Neural progenitor cell (in vitro differentiated cells): ENCODE results near the gene LAD1. TPM values are rescaled to one million over a fixed set of nuclear protein-coding genes. Genes with fewer than 3 reads are reported as not detected.

Experiments
- DNase-seq: peaks from one replicate; pipeline ENCODE4 v3.0.0-alpha.2; 2016; ENCODE audit warnings: low spot score
- H2AFZ ChIP-seq: fragments of 200-600 bp; sonication (generic); replicated peaks from 2 replicates; pipeline ENCODE4 v1.6.1; 2016; ENCODE audit warnings: antibody characterized with exemption
- H3F3A ChIP-seq: fragments of 200-600 bp; sonication (generic); 2 replicates; pipeline ENCODE4 v1.6.1; 2016; ENCODE audit warnings: antibody characterized with exemption, low read depth
- H3K27ac ChIP-seq: fragments of 200-600 bp; sonication (generic); 2 replicates; pipeline ENCODE4 v1.5.1; 2016; ENCODE audit warnings: mild to moderate bottlenecking
- H3K27me3 ChIP-seq: fragments of 200-600 bp; sonication (generic); 2 replicates; pipeline ENCODE4 v1.6.1; 2016; ENCODE audit warnings: mild to moderate bottlenecking, moderate library complexity
- H3K36me3 ChIP-seq: fragments of 200-600 bp; sonication (generic); 2 replicates; pipeline ENCODE4 v1.5.1; 2016
- H3K4me1 ChIP-seq: fragments of 200-600 bp; sonication (generic); 2 replicates; pipeline ENCODE4 v1.6.1; 2016; ENCODE audit warnings: mixed run types
- H3K4me2 ChIP-seq: fragments of 200-600 bp; sonication (generic); 2 replicates; pipeline ENCODE4 v1.6.1; 2016
- H3K4me3 ChIP-seq: fragments of 200-600 bp; sonication (generic); 2 replicates; pipeline ENCODE4 v1.5.1; 2016
- H3K79me2 ChIP-seq: fragments of 200-600 bp; sonication (generic); 2 replicates; pipeline ENCODE4 v1.6.1; 2016; ENCODE audit warnings: low read depth
- H3K9ac ChIP-seq: fragments of 200-600 bp; sonication (generic); 2 replicates; pipeline ENCODE4 v1.6.1; 2016
- H3K9me3 ChIP-seq: fragments of 200-600 bp; sonication (generic); 2 replicates; pipeline ENCODE4 v1.5.1; 2016; ENCODE audit warnings: low read depth
- H4K20me1 ChIP-seq: fragments of 200-600 bp; sonication (generic); 2 replicates; pipeline ENCODE4 v1.6.1; 2016; ENCODE audit warnings: low read depth
- H3K27ac Mint-ChIP-seq: 3 replicates; pipeline ENCODE4 v1.8.0; 2021; ENCODE audit warnings: mixed read lengths
- H3K27me3 Mint-ChIP-seq: 2 replicates; pipeline ENCODE4 v1.8.0; 2022; ENCODE audit warnings: low read depth, mild to moderate bottlenecking, inconsistent platforms, moderate library complexity, mixed read lengths; ENCODE audit not compliant: insufficient read depth
- H3K36me3 Mint-ChIP-seq: 3 replicates; pipeline ENCODE4 v1.8.0; 2021; ENCODE audit warnings: mixed read lengths
- H3K4me1 Mint-ChIP-seq: 3 replicates; pipeline ENCODE4 v1.8.0; 2021; ENCODE audit warnings: mixed read lengths
- H3K4me3 Mint-ChIP-seq: 3 replicates; pipeline ENCODE4 v1.8.0; 2021; ENCODE audit warnings: mild to moderate bottlenecking, moderate library complexity, mixed read lengths
- H3K9me3 Mint-ChIP-seq: 3 replicates; pipeline ENCODE4 v1.8.0; 2020; ENCODE audit warnings: mixed read lengths
- EZH2 ChIP-seq: fragments of 200-600 bp; sonication (generic); IDR thresholded peaks from 2 replicates; pipeline ENCODE4 v1.6.1; 2017; ENCODE audit warnings: antibody characterized with exemption, mild to moderate bottlenecking, moderate library complexity
- EZH2phosphoT487 ChIP-seq: fragments of 200-600 bp; sonication (generic); IDR thresholded peaks from 2 replicates; pipeline ENCODE4 v1.6.1; 2017; ENCODE audit warnings: antibody characterized with exemption
- total RNA-seq: library from RNA; depleted of rRNA; stranded (reverse); fragments of >200 nt; gene quantifications from 2 replicates; pipeline ENCODE4 v1.2.3, GENCODE V29; 2015; ENCODE audit warnings: low replicate concordance
- TF ChIP-seq, protein P1 (sequence below): fragments of 200-600 bp; sonication (generic); IDR thresholded peaks from 2 replicates; pipeline ENCODE4 v1.5.1; 2017; ENCODE audit warnings: antibody characterized with exemption, mild to moderate bottlenecking

The LAD1 gene
- total RNA-seq, 1 donor from 2014 or later = not detected

DNA sequence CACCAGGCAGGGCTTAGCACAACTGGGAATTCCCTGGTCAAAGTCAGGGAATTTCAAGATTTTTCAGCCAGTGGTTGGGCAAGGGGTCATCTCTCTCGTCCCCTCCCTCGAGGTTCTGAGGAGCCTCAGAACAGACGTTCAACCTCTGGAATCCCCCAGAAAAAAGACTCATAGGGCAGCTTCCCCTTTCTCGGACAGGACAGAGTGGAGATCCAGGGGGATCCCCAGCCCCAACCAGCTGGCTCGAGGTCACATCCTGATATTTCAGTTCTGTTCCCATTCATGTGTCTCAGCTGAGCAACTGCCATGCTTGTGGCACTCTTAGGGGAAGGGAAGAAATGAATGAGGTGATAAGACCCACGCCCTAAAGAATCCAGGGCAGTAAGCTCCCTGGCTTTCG, 4.9 kb upstream of the LAD1 start:
- Mint-ChIP-seq H3K27me3 (peaks cover 16% of the 10 kb centered on the region), H3K36me3 (no peaks in the 10 kb centered on the region), H3K4me1 (peaks cover 14% of the 10 kb centered on the region), H3K27ac (no peak overlapping the region), H3K4me3 (no peak overlapping the region), H3K9me3 (no peaks in the 10 kb centered on the region)
- Histone ChIP-seq H3K9ac (no peak overlapping the region), H3F3A (no peaks in the 10 kb centered on the region), H2AFZ (no peak overlapping the region), H3K4me3 (no peak overlapping the region), H3K9me3 (no peaks in the 10 kb centered on the region), H3K79me2 (no peaks in the 10 kb centered on the region), H4K20me1 (no peaks in the 10 kb centered on the region), H3K36me3 (no peaks in the 10 kb centered on the region), H3K4me2 (no peak overlapping the region), H3K4me1 (peaks cover 11% of the 10 kb centered on the region), H3K27me3 (peaks cover 37% of the 10 kb centered on the region), H3K27ac (no peak overlapping the region)
- no peak for DNase-seq
- TF ChIP-seq EZH2 = no peak

DNA sequence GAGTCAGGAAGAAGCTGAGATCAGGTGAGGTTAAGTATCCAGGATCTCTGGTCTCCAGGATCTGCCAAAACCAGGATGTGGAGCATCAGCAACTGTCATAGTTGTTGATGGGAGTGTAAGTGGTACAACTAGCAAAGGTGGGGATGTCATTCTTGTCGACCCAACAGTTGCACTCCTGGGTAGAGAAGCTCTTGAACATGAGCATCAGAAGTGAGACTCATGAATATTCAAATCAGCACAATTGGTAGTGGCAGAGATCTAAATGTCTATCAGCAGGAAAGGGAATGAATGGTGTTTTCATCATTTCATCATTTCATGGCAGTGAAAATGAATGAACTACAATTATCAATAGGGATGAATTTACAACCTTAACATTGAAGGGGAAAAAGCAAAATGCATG, 4.2 kb upstream of the LAD1 start:
- H3F3A ChIP-seq = no peaks in the 10 kb centered on the region
- H3K4me2 ChIP-seq = no peak overlapping the region
- Mint-ChIP-seq H3K4me1 (peaks cover 7% of the 10 kb centered on the region), H3K27me3 (peaks cover 22% of the 10 kb centered on the region), H3K36me3 (no peaks in the 10 kb centered on the region), H3K4me3 (no peak overlapping the region), H3K9me3 (no peaks in the 10 kb centered on the region), H3K27ac (no peak overlapping the region)
- H3K4me1 ChIP-seq = peaks cover 10% of the 10 kb centered on the region
- TF ChIP-seq, protein P1, sequence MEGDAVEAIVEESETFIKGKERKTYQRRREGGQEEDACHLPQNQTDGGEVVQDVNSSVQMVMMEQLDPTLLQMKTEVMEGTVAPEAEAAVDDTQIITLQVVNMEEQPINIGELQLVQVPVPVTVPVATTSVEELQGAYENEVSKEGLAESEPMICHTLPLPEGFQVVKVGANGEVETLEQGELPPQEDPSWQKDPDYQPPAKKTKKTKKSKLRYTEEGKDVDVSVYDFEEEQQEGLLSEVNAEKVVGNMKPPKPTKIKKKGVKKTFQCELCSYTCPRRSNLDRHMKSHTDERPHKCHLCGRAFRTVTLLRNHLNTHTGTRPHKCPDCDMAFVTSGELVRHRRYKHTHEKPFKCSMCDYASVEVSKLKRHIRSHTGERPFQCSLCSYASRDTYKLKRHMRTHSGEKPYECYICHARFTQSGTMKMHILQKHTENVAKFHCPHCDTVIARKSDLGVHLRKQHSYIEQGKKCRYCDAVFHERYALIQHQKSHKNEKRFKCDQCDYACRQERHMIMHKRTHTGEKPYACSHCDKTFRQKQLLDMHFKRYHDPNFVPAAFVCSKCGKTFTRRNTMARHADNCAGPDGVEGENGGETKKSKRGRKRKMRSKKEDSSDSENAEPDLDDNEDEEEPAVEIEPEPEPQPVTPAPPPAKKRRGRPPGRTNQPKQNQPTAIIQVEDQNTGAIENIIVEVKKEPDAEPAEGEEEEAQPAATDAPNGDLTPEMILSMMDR = no peak
- TF ChIP-seq EZH2phosphoT487 = no peak
- TF ChIP-seq EZH2 = no peak
- H3K4me3 ChIP-seq = no peak overlapping the region
- peaks cover 44% of the 10 kb centered on the region for H3K27me3 ChIP-seq
- DNase-seq = no peak
- H3K27ac ChIP-seq = no peak overlapping the region
- no peaks in the 10 kb centered on the region for H3K79me2 ChIP-seq
- H3K36me3 ChIP-seq = no peaks in the 10 kb centered on the region
- H2AFZ ChIP-seq = no peak overlapping the region
- no peaks in the 10 kb centered on the region for H3K9me3 ChIP-seq
- H3K9ac ChIP-seq = no peak overlapping the region
- no peaks in the 10 kb centered on the region for H4K20me1 ChIP-seq

DNA sequence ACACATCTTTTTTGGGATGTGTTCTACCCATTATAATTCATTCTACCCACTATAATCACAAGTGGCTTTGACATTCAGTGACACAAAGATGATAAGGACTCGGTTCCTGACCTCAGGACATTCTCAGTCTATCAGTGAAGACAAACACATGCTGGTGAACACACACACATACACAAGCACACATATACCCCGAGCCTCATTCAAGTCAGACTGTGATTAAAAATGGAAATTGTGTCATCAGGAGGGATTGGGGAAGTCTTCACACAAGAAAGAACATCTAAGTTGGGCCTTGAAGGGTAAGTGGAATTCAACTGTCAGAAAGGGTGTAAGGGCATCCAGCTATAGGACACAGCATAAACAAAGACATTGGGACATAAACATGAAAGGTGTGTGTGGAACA, 2.6 kb upstream of the LAD1 start:
- Mint-ChIP-seq H3K9me3 (no peaks in the 10 kb centered on the region), H3K27ac (no peak overlapping the region), H3K4me3 (no peak overlapping the region), H3K36me3 (no peaks in the 10 kb centered on the region), H3K27me3 (peaks cover 31% of the 10 kb centered on the region), H3K4me1 (peaks cover 5% of the 10 kb centered on the region)
- Histone ChIP-seq H3K27ac (no peak overlapping the region), H3K4me1 (peaks cover 9% of the 10 kb centered on the region), H3K4me2 (no peak overlapping the region), H3F3A (no peaks in the 10 kb centered on the region), H3K79me2 (no peaks in the 10 kb centered on the region), H2AFZ (no peak overlapping the region), H4K20me1 (no peaks in the 10 kb centered on the region), H3K27me3 (peaks cover 60% of the 10 kb centered on the region), H3K36me3 (no peaks in the 10 kb centered on the region), H3K9me3 (no peaks in the 10 kb centered on the region), H3K4me3 (no peak overlapping the region), H3K9ac (no peak overlapping the region)
- DNase-seq = no peak
- TF ChIP-seq, protein P1 = no peak
- TF ChIP-seq EZH2phosphoT487 (no peak), EZH2 (no peak)

DNA sequence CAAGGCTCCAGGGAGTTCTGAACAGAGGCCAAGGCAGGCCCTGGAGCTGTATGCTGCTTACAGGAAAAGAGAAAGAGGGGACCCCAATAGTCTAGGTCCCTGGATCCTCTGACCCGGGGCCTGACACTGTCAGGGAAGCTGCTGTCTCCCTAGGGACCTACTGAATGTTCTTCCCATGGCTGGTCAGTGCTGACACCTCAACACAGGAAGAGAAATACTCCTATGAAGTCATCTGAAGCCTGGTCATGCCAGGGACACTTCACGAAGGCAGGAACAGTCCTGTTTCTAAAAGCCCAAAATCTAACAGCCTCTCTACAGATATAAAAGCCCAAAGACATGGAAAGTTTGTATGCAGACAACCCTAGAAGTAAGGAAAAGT, 1.7 kb upstream of the LAD1 start:
- no peak overlapping the region for H3K27ac ChIP-seq
- no peak overlapping the region for H3K4me2 ChIP-seq
- H3K79me2 ChIP-seq = no peaks in the 10 kb centered on the region
- Mint-ChIP-seq H3K4me1 (peaks cover 3% of the 10 kb centered on the region), H3K27ac (no peak overlapping the region), H3K9me3 (no peaks in the 10 kb centered on the region), H3K27me3 (peaks cover 31% of the 10 kb centered on the region), H3K4me3 (no peak overlapping the region), H3K36me3 (no peaks in the 10 kb centered on the region)
- H4K20me1 ChIP-seq = no peaks in the 10 kb centered on the region
- peaks cover 9% of the 10 kb centered on the region for H3K4me1 ChIP-seq
- H3F3A ChIP-seq = no peaks in the 10 kb centered on the region
- H3K27me3 ChIP-seq = peaks cover 60% of the 10 kb centered on the region
- no peak overlapping the region for H3K9ac ChIP-seq
- H3K9me3 ChIP-seq = no peaks in the 10 kb centered on the region
- no peak overlapping the region for H3K4me3 ChIP-seq
- H3K36me3 ChIP-seq = no peaks in the 10 kb centered on the region
- DNase-seq = no peak
- no peak overlapping the region for H2AFZ ChIP-seq
- TF ChIP-seq, protein P1 = no peak
- TF ChIP-seq EZH2 (no peak), EZH2phosphoT487 (no peak)
